Ectodermal cell (in vitro differentiated cells): ENCODE data around the gene LTA.
"Not testable (repeated sequence)": the region's sequence is repeated elsewhere in the genome, so short reads cannot be mapped to it uniquely, and the experiment has no call there.

Experiments
- H3K27ac ChIP-seq: 2 replicates; pipeline ENCODE4 v1.7.0; 2013; ENCODE audit warnings: mild to moderate bottlenecking, low read depth, low read length; ENCODE audit not compliant: insufficient read depth, poor library complexity, severe bottlenecking
- H3K27me3 ChIP-seq: 2 replicates; pipeline ENCODE4 v1.7.0; 2013; ENCODE audit warnings: mild to moderate bottlenecking, low read length; ENCODE audit not compliant: insufficient read depth, control insufficient read depth, poor library complexity, severe bottlenecking
- H3K36me3 ChIP-seq: one replicate; pipeline ENCODE4 v1.7.0; 2013; ENCODE audit warnings: low read length; ENCODE audit not compliant: control insufficient read depth, insufficient read depth
- H3K4me1 ChIP-seq: one replicate; pipeline ENCODE4 v1.7.0; 2013; ENCODE audit warnings: low read length; ENCODE audit not compliant: control insufficient read depth, insufficient read depth
- H3K4me3 ChIP-seq: 2 replicates; pipeline ENCODE4 v1.7.0; 2013; ENCODE audit warnings: low read depth, low read length, control low read depth; ENCODE audit not compliant: insufficient read depth
- H3K9me3 ChIP-seq: 2 replicates; pipeline ENCODE4 v1.7.0; 2013; ENCODE audit warnings: mild to moderate bottlenecking, low read length, moderate library complexity; ENCODE audit not compliant: control insufficient read depth
- WGBS, 2 experiments: methylation state at CpG; one replicate each; pipeline ENCODE4 v1.1.7; 2013; ENCODE audit warnings: missing lambda C conversion rate in 2 of 2; 5-methylcytosine and 5-hydroxymethylcytosine counted together

The LTA gene

DNA sequence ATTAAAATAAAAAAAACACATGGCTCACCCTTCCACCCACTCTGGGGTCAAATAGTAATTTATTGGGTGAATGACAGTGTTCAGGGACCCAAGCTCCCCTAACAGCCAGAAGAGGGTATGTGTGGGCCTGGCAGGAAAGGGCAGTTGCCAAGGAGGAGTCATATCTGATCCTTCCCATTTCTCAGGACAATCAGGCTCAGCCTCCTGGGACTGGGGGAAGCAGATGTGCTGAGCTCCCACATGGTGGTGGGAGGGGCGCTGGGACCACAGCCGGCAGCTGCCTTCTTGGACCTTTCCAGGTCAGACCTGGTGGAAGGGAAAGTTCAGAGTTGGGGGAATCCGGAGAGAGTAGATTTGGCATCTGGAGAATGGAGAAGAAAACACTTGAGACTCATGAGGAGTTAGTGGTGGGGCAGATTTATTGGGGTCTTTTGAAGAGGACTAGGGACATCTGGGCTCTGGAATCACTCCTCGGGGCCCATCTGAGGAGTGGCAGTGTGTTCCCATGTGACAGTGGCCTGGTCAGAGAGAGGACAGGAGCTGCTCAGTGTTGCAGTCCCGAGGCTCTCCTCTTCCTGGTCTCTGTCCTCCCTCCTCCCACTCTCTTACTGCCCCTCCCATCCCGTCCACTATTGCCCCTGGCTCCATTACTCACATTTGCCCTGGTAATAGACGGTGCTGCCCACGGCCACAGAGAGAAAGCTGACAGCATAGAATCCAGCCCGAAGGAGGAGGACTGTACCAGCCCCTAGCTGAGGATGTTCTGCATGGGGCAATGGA is 17.0 kb downstream of the LTA start:
- 80 to 81% methylated on average over 9 of the region's 9 CpGs for WGBS, 2 experiments
- Histone ChIP-seq H3K27ac (no peak overlapping the region), H3K4me1 (no peaks in the 10 kb centered on the region), H3K4me3 (no peak overlapping the region), H3K36me3 (no peaks in the 10 kb centered on the region), H3K9me3 (no peaks in the 10 kb centered on the region), H3K27me3 (no peaks in the 10 kb centered on the region)

DNA sequence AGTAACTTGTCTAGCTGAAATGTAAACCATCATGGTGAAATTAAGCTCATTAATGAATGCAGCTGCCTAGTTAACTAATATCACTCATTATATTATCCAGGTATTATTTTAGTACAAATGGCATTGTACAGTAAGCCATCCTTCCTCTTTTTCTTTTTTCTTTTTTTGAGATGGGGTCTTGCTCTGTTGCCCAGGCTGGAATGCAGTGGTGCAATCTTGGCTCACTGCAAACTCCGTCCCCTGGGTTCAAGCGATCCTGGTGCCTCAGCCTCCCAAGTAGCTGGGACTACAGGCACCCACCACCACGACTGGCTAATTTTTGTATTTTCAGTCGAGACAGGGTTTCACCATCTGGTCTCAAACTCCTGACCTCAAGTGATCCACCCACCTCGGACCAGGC is 18.6 kb downstream of the LTA start:
- H3K36me3 ChIP-seq, H3K27ac ChIP-seq, H3K27me3 ChIP-seq, H3K4me1 ChIP-seq, H3K9me3 ChIP-seq, H3K4me3 ChIP-seq: not testable (repeated sequence)
- WGBS, 2 experiments = 91% methylated on average over 5 of the region's 5 CpGs

DNA sequence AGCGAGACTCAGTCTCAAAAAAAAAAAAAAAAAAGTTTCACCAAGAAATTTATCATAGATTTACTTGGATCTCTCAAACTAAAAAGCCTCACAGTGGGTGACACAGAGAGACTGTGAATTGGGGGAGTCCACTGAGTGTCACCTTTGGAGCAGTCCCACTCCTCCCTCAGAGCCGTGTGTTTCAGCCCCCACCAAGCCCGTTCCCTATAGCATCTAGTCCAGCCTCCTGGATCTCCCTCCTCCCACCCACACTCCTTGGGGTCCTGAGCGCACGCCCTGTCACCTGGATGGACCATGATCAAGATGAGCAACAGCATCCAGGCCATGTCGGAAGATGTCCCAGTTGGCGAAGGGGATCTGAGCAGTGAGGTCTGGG is 20.3 kb downstream of the LTA start:
- H3K9me3 ChIP-seq = no peaks in the 10 kb centered on the region
- no peaks in the 10 kb centered on the region for H3K27me3 ChIP-seq
- H3K27ac ChIP-seq = no peak overlapping the region
- no peaks in the 10 kb centered on the region for H3K36me3 ChIP-seq
- H3K4me3 ChIP-seq = no peak overlapping the region
- WGBS, 2 experiments = 95 to 96% methylated on average over 7 of the region's 7 CpGs
- no peaks in the 10 kb centered on the region for H3K4me1 ChIP-seq

DNA sequence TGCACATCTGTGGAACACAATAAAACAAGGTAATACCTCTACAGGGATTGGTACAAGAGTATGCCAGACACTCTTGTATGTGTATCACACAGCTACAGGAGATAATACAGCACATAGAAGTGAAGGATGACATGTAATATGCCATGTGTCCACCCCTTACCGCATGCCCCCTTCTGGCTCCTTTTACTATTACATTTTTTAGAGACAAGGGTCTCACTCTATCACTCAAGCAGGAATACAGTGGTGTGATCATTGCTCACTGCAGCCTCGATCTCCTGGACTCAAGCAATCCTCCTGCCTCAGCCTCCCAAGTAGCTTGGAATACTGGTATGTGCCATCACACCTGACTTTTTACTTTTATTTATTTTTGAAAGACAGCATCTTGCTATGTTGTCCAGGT is 24.9 kb downstream of the LTA start:
- WGBS, 2 experiments = 41 to 49% methylated on average over 2 of the region's 2 CpGs
- Histone ChIP-seq H3K36me3 (no peaks in the 10 kb centered on the region), H3K27ac (no peak overlapping the region), H3K9me3 (no peaks in the 10 kb centered on the region), H3K4me1 (no peaks in the 10 kb centered on the region), H3K27me3 (no peaks in the 10 kb centered on the region), H3K4me3 (no peak overlapping the region)

DNA sequence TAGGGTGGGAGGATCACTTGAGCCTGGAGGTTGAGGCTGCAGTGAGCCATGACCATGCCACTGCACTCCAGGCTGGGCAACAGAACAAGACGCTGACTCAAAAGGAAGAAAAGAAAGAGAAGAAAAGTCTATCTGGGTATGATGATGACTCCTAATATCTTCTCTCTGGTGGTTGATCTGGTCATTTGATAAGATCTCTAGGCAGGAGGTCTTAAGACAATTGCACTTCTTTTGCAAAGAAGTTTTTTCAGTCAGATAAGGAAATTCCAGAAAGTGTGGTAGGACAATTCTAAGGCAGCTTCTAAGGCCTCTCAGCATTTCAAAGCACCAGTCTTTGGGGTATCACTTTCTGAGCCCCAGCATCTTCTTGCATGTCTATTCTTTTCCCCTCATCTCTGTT is 35.2 kb downstream of the LTA start:
- H3K27me3 ChIP-seq = no peaks in the 10 kb centered on the region
- no peaks in the 10 kb centered on the region for H3K4me1 ChIP-seq
- H3K9me3 ChIP-seq = no peaks in the 10 kb centered on the region
- WGBS, 2 experiments = 84 to 92% methylated on average over 1 of the region's 1 CpG
- H3K36me3 ChIP-seq = no peaks in the 10 kb centered on the region
- no peak overlapping the region for H3K4me3 ChIP-seq
- H3K27ac ChIP-seq = no peak overlapping the region

DNA sequence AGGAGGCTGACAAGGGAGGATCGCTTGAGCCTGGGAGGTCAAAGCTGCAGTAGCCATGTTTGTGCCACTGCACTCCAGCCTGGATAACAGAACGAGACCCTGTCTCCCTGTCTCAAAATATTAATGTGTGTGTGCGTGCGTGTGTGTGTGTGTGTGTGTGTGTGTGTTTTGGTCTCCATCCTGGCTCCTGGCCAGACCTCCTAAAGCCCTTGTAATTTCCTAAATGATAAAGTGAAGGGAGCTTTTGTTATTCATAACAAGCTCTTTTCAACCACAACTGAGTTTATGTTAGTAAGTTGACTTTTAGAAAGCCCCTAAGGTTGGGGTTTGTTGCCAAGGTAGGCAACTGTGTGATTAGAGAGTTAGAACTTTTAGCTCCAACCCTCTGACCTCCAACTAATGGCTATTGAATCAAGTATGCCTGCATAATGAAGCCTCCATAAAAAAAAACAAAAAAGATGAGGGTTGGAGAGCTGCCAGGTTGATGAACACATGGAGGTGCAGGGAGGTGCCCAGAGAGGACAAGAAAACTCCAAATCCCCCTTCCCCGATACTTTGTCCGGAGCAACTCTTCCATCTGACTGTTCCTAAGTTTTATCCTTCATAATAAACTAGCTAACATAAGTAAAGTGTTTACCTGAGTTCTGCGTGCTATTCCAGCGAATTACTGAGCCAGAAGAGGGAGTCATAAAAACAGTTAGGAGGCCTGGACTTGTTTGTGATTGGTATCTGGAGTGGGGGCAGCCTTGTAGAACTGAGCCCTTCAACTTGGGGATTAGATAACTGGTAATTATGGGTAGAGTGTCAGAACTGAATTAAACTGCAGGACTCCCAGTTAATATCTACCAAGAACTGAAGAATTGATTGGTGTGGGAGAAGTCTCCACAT is 37.7 kb downstream of the LTA start:
- Histone ChIP-seq H3K27me3 (no peaks in the 10 kb centered on the region), H3K27ac (no peak overlapping the region), H3K9me3 (no peaks in the 10 kb centered on the region), H3K36me3 (no peaks in the 10 kb centered on the region), H3K4me3 (no peak overlapping the region), H3K4me1 (no peaks in the 10 kb centered on the region)
- 89 to 90% methylated on average over 8 of the region's 8 CpGs for WGBS, 2 experiments

DNA sequence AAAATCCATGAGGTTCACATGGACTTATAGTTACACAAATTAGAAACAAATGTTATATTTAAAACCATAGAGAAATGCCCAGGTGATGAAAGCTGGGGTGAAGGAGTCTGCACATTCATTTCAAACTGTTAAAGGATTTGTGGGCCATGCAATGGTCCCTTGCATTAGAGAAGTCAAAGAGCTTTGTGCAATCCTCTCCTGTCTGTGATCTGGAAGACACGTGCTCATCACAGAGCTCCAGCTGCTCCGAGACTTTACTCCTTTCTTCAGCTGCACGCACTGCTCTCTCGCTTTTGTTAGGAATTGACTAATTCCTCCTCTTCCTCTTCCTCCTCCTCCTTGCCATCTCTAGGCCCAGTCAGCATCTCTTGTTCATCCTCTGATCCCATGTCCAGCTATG is 38.9 kb downstream of the LTA start:
- Histone ChIP-seq H3K4me1 (peaks cover 4% of the 10 kb centered on the region), H3K36me3 (no peaks in the 10 kb centered on the region), H3K4me3 (no peak overlapping the region), H3K27me3 (no peaks in the 10 kb centered on the region), H3K9me3 (no peaks in the 10 kb centered on the region), H3K27ac (no peak overlapping the region)
- WGBS, 2 experiments = 87 to 92% methylated on average over 4 of the region's 4 CpGs

DNA sequence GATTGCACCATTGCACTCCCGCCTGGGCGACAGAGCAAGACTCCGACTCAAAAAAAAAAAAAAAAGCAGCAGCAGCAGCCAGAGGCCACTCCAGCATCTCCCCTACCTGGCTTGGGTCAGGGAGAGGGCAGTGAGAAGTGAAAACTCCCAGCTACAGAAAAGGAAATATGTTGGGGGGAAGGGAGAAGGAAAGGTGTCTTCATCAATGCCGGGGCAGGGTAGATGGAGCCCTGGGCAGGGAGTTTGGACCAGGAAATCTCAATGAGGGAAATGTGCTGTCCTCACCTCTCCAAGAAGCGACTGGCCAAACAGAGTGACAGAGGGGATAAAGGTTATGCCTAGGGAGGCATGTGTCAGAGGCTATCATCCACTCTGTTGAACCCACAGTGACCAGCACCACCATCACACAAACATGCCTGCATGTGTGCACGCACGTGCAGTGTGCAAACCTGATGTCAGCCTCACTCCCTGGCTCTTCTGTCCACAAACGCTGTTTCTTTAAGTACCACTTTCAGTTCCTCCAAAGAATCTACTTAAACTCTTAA is 42.1 kb downstream of the LTA start:
- 92 to 94% methylated on average over 8 of the region's 8 CpGs for WGBS, 2 experiments

DNA sequence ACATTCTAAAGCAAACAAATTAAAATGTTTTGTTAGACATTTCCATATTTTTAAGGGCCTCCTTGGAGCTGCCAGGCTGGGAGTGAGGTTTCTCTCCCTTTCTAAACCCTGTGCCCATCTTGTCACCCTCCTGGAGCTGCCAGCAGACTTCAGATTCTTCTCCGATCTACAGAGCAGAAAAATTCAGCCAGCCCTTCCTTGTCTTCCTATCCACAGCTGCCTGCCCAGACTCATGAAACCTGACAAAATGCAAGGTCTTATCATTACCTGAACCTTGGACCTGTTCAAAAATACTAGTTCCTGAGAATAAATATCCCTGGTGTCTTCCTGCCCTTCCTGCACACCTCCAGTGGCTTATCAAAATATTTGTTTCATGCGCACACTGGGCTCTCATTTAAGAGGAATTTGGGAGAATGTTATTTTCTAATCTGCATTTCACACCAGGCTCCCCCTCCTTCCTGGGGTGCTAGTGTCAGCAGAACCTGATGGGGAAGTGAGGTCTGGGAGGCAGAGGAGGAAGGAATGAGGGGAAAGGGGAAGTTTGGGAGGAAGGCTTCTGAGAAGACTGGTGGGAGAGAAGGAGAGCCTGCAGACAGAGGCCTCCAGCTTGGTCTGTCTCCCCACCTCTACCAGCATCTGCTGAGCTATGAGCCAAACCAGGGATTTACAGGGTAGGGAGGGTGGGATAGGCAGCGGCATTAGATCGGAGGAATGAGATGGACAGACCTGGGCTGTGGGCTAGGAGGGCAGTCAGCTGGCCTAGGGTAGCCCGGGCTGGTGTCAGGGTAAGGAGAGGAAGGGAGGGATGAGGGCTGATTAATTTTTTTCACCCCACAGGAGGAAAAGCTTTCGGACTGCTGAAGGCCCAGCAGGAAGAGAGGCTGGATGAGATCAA is 42.8 kb downstream of the LTA start, which contains the start of gene AIF1:
Gene AIF1, plus strand, starts transcription at position 551 of the 895 bp plus-strand sequence. Its CDS starts 96 bp downstream, at position 647.
- H3K27ac ChIP-seq = no peak within 1 kb of the TSS
- 83 to 90% methylated on average over 5 to 6 of the region's 6 CpGs for WGBS, 2 experiments
- no peaks in the 10 kb centered on the region for H3K36me3 ChIP-seq

More for the DNA sequence above, 42.1 kb downstream of the LTA start:
- H3K4me1 ChIP-seq = peaks cover 5% of the 10 kb centered on the region
- H3K9me3 ChIP-seq = no peaks in the 10 kb centered on the region
- no peak overlapping the region for H3K4me3 ChIP-seq
- H3K27ac ChIP-seq = no peak overlapping the region
- H3K27me3 ChIP-seq = no peaks in the 10 kb centered on the region
- H3K36me3 ChIP-seq = no peaks in the 10 kb centered on the region

More for the DNA sequence above, 42.8 kb downstream of the LTA start, which contains the start of gene AIF1:
- Histone ChIP-seq H3K4me1 (peaks cover 5% of the 10 kb centered on the region), H3K27me3 (no peaks in the 10 kb centered on the region), H3K4me3 (no peak within 1 kb of the TSS), H3K9me3 (no peaks in the 10 kb centered on the region)
